ENCODE measurements around the gene EGFL6.
"Not testable (repeated sequence)": the region's sequence is repeated elsewhere in the genome, so short reads cannot be mapped to it uniquely, and the experiment has no call there.

EGFL6 gene

DNA sequence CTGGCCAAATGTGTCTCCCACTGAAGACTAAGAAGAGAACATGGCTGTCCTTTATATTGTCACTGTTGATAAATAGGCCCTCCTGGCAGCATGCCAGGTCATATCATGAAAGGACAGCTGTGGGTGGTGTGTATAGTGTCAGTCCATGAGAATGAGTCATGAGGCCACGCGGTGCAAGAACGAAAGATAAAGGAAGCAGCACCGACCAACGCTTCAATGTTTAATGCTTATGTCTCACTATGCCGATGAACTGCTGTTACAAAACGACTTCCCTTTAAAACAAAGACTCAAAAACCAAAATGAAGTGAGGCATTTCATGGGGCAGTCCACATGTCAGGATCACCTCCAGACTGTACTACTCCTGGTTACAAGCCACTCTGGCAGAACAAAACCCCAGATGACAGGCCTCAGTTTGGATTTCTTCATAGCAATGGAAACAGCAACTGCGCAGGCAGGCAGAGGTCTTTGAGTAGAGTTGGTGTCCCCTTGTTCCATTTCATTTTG is 78.4 kb downstream of the EGFL6 start:
- in situ Hi-C loops (cut with MboI; ENCODE audit: low pct_unique_long_range_greater_than_20kb, low sequenced_read_pairs), result loop anchor here (25.0 kb wide), 1 partner anchor 135 kb away; no protein-coding TSS in a partner anchor

DNA sequence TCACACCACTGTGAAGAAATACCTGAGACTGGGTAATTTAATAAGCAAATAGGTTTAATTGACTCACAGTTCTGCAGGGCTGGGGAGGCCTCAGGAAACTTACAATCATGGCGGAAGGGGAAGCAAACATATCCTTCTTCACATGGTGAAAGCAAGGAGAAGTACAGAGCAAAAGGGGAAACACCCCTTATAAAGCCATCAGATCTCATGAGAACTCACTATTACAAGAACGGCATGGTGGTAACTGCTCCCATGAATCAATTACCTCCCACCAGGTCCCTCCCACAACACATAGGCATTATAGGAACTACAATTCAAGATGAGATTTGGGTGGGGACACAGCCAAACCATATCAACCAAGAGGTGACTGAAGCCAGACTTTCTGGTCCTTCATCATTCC is 78.9 kb downstream of the EGFL6 start:
- in situ Hi-C loops (cut with MboI; ENCODE audit: low pct_unique_long_range_greater_than_20kb, low sequenced_read_pairs), result loop anchor here (25.0 kb wide), 1 partner anchor 136 kb away; no protein-coding TSS in a partner anchor
- peak; percentile 35 for DNase-seq

More for the DNA sequence above, 78.4 kb downstream of the EGFL6 start:
- DNase-seq, result peak; percentile 80

DNA sequence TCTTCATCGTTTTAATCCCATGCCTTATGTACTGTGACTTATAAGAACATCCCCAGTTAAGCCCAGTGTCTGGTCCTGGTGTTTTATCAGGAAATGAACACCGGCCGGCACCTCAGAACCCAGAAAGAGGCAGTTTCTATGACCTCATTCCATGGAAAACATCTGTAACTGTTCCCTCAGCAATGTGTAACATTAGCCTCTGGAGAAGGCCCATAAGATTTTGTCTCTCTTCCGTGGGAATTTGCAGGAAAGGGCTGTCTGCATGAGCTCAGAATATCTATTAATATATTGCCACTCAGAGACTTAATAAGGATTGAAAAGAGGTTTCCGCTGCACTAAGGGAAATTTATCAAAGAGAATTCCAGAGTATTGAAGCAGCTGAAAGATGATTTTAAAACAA is 80.4 kb downstream of the EGFL6 start:
- in situ Hi-C loops (cut with MboI; ENCODE audit: low pct_unique_long_range_greater_than_20kb, low sequenced_read_pairs), result loop anchor here (25.0 kb wide), 2 partner anchors 138 to 387 kb away; partner anchors contain the start of gene GEMIN8
- DNase-seq, result no peak

DNA sequence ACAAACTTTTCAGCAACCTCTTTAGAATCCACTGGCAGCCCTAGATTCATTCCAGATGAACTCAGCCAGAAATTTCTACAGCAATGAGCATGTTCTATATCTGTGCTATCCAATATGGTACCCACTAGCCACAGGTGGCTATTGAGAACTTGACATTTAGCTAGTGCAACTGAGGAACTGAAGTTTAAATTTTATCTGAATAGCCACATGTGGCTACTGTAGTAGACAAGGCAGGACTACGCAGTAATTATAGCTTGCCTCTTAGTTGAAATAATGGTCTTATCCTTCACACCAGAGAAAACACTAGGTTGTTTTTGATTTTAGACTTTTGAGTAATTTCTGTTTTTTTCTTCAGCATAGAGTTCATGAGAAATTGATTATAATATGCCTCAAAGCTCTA is 80.9 kb downstream of the EGFL6 start:
- in situ Hi-C loops (cut with MboI; ENCODE audit: low pct_unique_long_range_greater_than_20kb, low sequenced_read_pairs), result loop anchor here (25.0 kb wide), 1 partner anchor 387 kb away; the partner anchor contains the start of gene GEMIN8
- DNase-seq, result no peak

DNA sequence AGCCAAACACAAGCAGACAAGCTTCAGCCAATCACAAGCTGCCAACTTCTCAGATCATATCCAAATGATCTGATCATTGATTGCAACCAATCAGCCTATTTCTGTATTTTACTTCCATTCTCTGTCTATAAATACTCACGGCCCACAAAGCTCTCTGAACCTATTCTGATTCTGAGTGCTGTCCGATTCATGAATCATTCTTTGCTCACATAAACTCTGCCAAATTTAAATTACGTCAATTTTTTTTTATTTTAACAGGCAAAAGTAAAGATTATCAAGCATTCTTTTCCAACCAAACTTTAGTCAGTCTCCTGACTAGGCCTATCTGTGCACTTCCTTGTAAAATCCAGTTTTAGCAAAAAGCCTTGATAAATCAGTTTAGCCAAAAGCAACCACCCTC is 81.7 kb downstream of the EGFL6 start:
- in situ Hi-C loops (cut with MboI; ENCODE audit: low pct_unique_long_range_greater_than_20kb, low sequenced_read_pairs), result loop anchor here (25.0 kb wide), 1 partner anchor 386 kb away; the partner anchor contains the start of gene GEMIN8
- DNase-seq, result no peak

DNA sequence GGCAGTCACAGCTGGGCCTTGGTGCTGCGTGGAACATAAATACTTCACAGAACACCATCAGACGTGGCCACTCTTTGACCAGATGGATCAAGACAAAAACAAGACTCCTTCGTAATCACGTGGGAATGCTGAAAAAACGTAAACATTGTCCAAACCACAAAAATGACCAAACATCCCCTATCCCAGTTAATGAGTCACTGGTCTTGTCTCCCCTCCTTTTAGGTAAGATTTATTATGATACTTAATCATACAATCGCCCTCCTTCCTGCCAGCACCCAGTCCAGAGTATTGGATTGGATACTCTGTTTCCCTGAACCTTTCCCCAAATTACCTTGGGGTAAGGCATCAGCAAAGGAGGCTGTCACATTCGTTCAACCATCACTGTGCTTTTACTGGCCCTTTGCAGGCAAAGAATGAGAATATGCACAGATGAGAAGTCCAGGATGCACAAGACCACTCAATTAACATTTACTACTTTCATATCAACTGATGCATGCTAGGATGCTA is 82.9 kb downstream of the EGFL6 start:
- in situ Hi-C loops (cut with MboI; ENCODE audit: low pct_unique_long_range_greater_than_20kb, low sequenced_read_pairs), result loop anchor here (25.0 kb wide), 1 partner anchor 385 kb away; the partner anchor contains the start of gene GEMIN8
- DNase-seq, result no peak

DNA sequence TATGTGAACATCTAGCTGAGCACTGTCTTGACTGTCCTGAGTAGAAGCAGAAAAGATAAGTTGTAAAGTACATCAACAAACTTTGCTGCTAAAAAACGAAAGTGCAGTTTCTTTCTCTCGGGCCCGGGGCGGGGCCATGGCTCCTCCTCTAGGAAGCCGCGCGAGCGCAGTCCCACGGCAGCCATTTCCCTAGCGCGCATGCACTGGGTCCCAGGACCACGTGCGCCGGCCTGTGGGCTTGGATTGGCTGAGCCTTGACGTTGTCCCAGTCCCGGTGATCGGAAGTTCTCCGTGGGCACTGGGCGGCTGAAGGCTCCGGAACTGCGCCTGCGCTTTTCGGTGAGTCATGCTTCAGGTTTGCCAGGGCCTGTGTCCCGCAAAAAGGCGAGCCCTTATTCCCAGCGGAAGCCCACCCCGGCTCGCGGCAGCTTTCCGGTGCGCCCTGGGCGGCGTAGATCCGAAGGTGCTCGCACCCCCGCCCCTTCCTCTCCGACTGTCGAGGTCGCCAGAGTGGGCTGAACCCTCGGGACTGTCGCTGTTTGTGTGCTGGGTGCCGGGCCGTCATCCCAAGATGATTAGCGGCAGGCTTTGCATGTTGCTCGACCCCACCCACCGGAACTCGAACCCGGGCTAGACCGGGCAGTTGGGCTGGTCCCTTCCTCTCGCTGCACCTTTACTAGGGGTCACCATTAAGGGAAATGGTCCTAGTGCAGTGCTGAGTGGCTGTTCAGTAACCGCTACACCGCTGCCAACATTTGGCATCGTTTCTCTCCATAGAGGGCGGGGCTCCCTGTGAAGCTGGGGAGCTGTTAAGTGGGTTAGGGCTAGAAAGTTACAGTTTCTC is 83.7 kb downstream of the EGFL6 start, which contains the start of gene TCEANC:
Gene TCEANC (plus strand): TSS at position 292 of the 844 bp plus-strand sequence. CDS start 9,368 bp downstream, outside the sequence.
- peak; percentile 98 for DNase-seq
- in situ Hi-C loops (cut with MboI; ENCODE audit: low pct_unique_long_range_greater_than_20kb, low sequenced_read_pairs), result loop anchor here (25.0 kb wide), 1 partner anchor 384 kb away; the partner anchor contains the start of gene GEMIN8

DNA sequence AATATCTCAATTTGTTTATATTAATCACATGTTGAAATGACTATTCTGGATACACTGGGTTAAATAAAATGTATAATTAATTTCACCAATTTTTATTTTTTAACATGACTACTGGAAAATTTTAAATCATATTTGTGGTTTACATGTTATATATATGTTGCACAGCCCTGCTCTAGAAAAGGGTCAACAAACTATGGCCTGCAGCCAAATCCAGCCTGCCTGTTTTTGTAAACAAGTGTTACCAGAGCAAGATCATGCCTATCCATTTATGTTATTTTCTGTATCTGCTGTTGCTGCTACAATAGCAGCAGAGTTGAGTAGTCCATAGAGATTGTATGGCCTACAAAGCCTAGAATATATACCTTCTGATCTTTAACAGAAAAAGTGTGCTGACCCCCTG is 84.7 kb downstream of the EGFL6 start:
- in situ Hi-C loops (cut with MboI; ENCODE audit: low pct_unique_long_range_greater_than_20kb, low sequenced_read_pairs), result loop anchor here (25.0 kb wide), 1 partner anchor 383 kb away; the partner anchor contains the start of gene GEMIN8
- no peak for DNase-seq

DNA sequence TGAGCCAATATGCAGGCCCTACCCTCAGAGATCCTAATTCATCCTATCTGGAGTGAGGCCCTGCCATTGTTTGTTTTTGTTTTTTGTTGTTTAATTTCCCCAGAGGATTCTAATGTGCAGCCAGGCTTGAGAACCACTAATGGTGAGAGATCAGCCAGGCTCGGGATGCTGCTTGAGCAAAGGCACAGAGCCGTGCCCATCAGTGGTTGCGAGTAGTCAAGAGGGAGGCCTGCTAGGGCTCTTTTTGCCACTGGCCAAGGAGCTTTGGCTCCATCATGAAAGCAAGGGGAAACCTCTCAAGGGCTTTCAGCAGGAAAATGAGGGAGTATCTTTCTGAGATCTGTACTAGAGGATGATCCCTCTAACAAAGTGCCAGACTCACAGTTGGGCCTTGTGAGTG is 86.3 kb downstream of the EGFL6 start:
- in situ Hi-C loops (cut with MboI; ENCODE audit: low pct_unique_long_range_greater_than_20kb, low sequenced_read_pairs), result loop anchor here (25.0 kb wide), 1 partner anchor 382 kb away; the partner anchor contains the start of gene GEMIN8
- DNase-seq, result no peak

DNA sequence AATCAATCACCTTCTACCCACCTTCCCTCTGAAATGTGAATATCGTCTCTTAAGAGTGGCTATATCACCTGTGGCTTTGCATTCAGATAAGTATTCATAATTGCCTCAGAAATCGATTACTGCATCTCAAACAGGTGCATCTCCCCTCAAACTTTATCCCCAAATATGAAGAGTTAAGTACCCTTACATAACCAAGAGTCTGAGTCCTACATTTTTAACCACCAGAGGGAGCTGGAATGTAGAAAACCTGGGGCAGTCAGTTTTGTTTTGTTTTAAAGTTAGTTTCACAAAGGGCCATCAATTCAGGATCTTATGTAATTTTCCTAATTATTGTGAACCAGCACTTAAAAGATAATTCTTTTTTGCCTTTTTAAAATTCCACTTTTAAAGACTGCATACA is 89.2 kb downstream of the EGFL6 start:
- in situ Hi-C loops (cut with MboI; ENCODE audit: low pct_unique_long_range_greater_than_20kb, low sequenced_read_pairs), result loop anchor here (25.0 kb wide), 1 partner anchor 379 kb away; the partner anchor contains the start of gene GEMIN8
- DNase-seq, result peak; percentile 75

DNA sequence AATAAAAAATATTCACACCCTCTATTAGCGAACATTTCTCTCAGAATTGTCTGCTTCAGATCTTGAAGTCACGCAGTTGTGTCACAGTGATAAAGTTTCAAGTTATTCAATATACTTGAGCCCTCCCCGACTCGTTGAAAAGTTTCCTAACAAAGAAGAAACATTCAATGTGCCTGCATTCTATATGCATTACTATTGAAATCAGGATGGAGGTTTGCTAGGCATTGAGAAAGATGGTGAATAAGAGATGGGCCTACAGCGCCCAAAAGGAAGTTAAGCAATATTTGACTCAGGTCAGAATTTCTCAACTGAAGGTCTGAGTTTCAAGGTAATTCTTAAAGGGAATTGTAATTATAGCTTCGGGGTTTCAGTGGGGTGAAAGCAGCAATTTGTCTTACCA is 89.7 kb downstream of the EGFL6 start:
- in situ Hi-C loops (cut with MboI; ENCODE audit: low pct_unique_long_range_greater_than_20kb, low sequenced_read_pairs), result loop anchor here (25.0 kb wide), 1 partner anchor 378 kb away; the partner anchor contains the start of gene GEMIN8
- DNase-seq, result peak; percentile 51

DNA sequence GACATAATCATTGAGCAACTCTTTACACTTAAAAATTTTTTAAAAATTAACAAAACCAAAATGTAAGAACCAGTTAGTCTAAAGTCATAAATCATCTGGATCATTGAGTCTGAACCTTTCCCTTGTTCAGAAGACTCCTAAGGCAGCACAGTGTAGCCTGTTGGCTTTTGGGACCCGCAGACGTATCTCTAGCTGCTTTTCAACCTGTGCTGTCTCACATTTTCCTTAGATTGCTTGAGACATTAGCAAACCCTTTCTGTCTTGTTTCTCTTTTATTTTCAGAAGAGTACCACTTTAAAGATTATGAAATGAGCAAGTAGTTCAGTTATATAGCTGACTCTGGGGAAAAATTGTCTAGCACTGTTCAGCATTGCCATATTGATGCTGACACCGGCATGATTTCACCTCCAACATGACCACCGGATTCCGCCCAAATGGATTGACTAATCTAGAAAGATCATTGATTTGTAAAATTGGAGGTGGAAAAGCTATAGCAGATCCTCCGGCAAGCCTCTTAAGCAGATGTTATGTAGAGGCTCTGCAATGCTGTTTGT is 92.4 kb downstream of the EGFL6 start:
- in situ Hi-C loops (cut with MboI; ENCODE audit: low pct_unique_long_range_greater_than_20kb, low sequenced_read_pairs), result loop anchor here (25.0 kb wide), 1 partner anchor 375 kb away; the partner anchor contains the start of gene GEMIN8
- no peak for DNase-seq

DNA sequence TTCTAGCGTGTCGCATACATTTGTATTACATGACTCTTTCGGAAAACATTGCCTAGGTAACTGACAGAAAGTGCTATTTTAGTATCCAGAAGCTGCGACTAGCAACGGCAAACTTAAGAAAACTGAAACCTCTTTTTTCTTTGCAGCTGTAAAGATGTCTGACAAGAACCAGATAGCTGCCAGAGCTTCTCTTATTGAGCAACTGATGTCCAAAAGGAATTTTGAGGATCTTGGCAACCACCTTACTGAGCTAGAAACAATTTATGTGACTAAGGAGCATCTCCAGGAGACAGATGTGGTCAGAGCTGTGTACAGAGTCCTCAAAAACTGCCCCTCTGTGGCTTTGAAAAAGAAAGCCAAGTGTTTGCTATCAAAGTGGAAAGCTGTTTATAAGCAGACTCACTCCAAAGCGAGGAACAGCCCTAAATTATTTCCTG is 93.0 kb downstream of the EGFL6 start:
- in situ Hi-C loops (cut with MboI; ENCODE audit: low pct_unique_long_range_greater_than_20kb, low sequenced_read_pairs), result loop anchor here (25.0 kb wide), 1 partner anchor 375 kb away; the partner anchor contains the start of gene GEMIN8
- no peak for DNase-seq

DNA sequence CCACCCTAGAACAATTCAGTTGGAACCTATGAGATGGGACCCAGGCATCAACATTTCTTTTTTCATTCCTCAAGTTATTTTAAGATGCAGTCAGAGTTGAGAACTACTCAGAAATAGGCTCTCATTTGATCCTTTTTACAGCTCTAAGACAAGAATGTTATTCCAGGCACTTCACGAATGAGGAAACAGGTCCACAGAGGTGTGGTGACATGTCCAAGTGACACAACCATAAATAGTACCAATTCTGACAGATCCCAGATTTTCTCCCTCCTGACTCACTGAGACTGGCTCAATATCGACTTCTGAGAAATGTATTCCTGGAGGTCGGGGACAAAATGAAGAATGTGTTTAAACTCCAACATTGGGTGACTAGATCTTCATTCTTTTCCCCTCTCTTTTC is 94.6 kb downstream of the EGFL6 start:
- DNase-seq, result no peak
- in situ Hi-C loops (cut with MboI; ENCODE audit: low pct_unique_long_range_greater_than_20kb, low sequenced_read_pairs), result loop anchor here (25.0 kb wide), 1 partner anchor 373 kb away; the partner anchor contains the start of gene GEMIN8

DNA sequence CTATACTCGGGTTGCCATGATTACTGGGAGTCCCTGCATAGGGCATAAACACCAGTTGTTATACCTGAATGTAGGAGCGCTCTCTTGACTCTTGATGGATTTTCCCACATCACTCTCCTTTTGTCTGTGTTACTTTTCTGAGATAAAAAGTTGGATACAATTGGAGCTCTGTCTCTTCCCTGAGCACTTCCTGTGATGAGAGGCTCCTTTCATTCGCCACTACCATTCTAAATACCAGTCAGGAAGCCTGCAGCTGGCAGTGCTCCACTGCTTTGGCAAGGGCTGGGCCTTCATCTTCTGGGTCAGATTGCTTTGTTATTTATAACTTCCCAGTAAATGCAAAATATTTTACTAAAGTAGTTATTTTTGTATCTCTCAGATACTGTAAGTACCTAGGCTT is 97.4 kb downstream of the EGFL6 start:
- no peak for DNase-seq
- in situ Hi-C loops (cut with MboI; ENCODE audit: low pct_unique_long_range_greater_than_20kb, low sequenced_read_pairs), result loop anchor here (25.0 kb wide), 1 partner anchor 370 kb away; the partner anchor contains the start of gene GEMIN8

DNA sequence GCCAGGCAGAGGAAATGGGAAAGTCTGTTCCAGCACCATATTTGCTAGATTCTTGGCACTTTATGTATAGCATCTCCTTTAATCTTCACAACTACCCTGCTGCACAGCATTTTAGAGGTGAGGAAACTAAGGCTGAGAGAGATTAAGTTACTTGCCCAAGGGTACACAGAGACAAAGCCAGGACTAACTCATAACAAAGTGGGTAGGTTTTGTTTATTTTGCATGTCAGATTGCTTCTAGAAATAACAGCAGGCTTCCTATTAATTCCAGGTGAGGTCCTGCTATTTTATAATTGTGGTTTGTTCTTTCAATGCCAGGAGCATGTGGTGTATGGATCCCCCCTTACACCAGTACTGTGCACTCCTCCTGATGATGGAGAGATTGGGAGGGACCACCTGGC is 98.5 kb downstream of the EGFL6 start:
- in situ Hi-C loops (cut with MboI; ENCODE audit: low pct_unique_long_range_greater_than_20kb, low sequenced_read_pairs), result loop anchor here (25.0 kb wide), 1 partner anchor 369 kb away; the partner anchor contains the start of gene GEMIN8
- no peak for DNase-seq

DNA sequence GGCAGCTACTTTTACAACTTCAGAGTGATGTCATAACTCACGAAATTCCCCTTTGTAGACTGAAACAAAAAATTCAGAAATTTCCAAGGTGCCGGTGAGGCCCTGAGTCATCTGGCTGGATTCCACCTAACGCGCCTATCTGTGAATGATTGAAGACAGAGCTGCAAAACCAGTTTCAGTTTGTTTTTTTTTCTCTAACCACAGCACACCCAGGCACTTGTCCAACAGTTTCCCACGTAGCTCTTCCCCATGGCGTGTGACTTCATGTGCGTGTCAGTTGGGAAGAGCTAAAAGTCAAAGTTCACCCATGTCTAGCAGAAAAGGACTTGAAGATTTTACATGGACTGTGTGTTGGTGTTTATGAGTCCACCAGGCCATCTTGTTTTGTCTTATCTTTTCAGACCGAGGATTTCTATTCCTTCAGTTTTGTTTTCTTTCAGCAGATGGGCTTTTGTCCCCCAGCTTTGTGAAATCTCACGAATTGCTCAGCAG is 99.9 kb downstream of the EGFL6 start:
- peak; percentile 94 for DNase-seq
- in situ Hi-C loops (cut with MboI; ENCODE audit: low pct_unique_long_range_greater_than_20kb, low sequenced_read_pairs), result loop anchor here (25.0 kb wide), 1 partner anchor 368 kb away; the partner anchor contains the start of gene GEMIN8

DNA sequence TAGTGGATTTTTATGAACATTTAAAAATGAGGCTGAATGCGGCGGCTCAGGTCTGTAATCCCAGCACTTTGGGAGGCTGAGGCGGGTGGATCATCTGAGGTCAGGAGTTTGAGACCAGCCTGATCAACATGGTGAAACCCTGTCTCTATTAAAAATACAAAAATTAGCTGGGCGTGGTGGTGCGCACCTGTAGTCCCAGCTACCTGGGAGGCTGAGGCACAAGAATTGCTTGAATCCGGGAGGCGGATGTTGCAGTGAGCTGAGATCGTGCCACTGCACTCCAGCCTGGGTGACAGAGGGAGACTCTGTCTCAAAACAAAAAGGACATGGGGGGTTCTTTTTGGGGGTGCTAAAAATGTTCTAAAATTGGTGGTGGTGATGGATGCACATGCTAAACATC is 100.4 kb downstream of the EGFL6 start:
- not testable (repeated sequence) for DNase-seq
- in situ Hi-C loops (cut with MboI; ENCODE audit: low pct_unique_long_range_greater_than_20kb, low sequenced_read_pairs), result loop anchor here (25.0 kb wide), 1 partner anchor 368 kb away; the partner anchor contains the start of gene GEMIN8

Measured in KBM-7 (cell line).